GM18499 (cell line): ENCODE measurements around the gene FIBP.
"Not testable (repeated sequence)": the region's sequence is repeated elsewhere in the genome, so short reads cannot be mapped to it uniquely, and the experiment has no call there.

Experiments used
- ATAC-seq: cut with Tn5 transposase; IDR thresholded peaks from one replicate; pipeline ENCODE4 v1.9.1; 2021; ENCODE audit warnings: moderate number of reproducible peaks; ENCODE audit not compliant: insufficient read depth, unreplicated experiment

FIBP gene

GRCh38 chr11:65849771-65850216 is 38.5 kb downstream of the FIBP start:
- ATAC-seq, result no peak

- no peak for ATAC-seq
Observed at GRCh38 chr11:65849366-65849765, 38.9 kb downstream of the FIBP start.

- ATAC-seq, result not testable (repeated sequence)
Observed at GRCh38 chr11:65848693-65849092, 39.6 kb downstream of the FIBP start.

GRCh38 chr11:65847746-65848145 is 40.5 kb downstream of the FIBP start:
- no peak for ATAC-seq

GRCh38 chr11:65844231-65844872 is 43.9 kb downstream of the FIBP start:
- ATAC-seq, result no peak

- no peak for ATAC-seq
Observed at GRCh38 chr11:65843811-65844210, 44.5 kb downstream of the FIBP start.

- no peak for ATAC-seq
Observed at GRCh38 chr11:65842144-65842543, 46.1 kb downstream of the FIBP start.

- ATAC-seq, result no peak
Observed at GRCh38 chr11:65834202-65834601, 54.1 kb downstream of the FIBP start.
